Measurements from ENCODE around the gene ERBIN. TPM values are rescaled to one million over a fixed set of nuclear protein-coding genes. Genes with fewer than 3 reads are reported as not detected.

ERBIN gene
- total and polyA plus RNA-seq, 10 of the 15 experiments (the other 5 are each of a cell fraction or from before 2014, with no cell fraction given): 9.5 to 91.1 (median 49.4) TPM

- Histone ChIP-seq H3K9ac (ENCODE audit: control insufficient read depth, insufficient read depth, low read length) (no peak overlapping the region), H3K9me3 (replicated peaks; ENCODE audit: control insufficient read depth, insufficient read depth, low read length) (no peaks in the 10 kb centered on the region), H3K4me3 (no peak overlapping the region), H3K27me3 (replicated peaks in 1 of 2; ENCODE audit: control insufficient read depth in 2 of 2, insufficient read depth in 2 of 2, low read length in 1 of 2) (no peaks in the 10 kb centered on the region), H3K4me2 (ENCODE audit: control insufficient read depth, insufficient read depth) (no peak overlapping the region), H3K79me2 (ENCODE audit: control insufficient read depth, insufficient read depth, low read length) (no peaks in the 10 kb centered on the region), H2AFZ (ENCODE audit: control insufficient read depth, low read depth, low read length) (no peak overlapping the region), H3K36me3 (ENCODE audit: control insufficient read depth in 2 of 2, insufficient read depth in 2 of 2, low read length in 1 of 2) (no peaks in the 10 kb centered on the region), H3K27ac (ENCODE audit: control insufficient read depth, insufficient read depth) (no peak overlapping the region), H3K4me1 (ENCODE audit: control insufficient read depth, insufficient read depth, low read length) (no peaks in the 10 kb centered on the region), H4K20me1 (ENCODE audit: control insufficient read depth, insufficient read depth) (no peaks in the 10 kb centered on the region)
- intact Hi-C loops (cut with micrococcal nuclease; ENCODE audit: unreplicated experiment): no loop called here
- DNase-seq (ENCODE audit: low read depth, low spot score) (no peak), FAIRE-seq (no peak), ATAC-seq (no peak)
- ChIA-PET RAD21 (ENCODE audit: unreplicated experiment) (no interaction called here), SMC1A (ENCODE audit: uncharacterized antibody, unreplicated experiment) (no interaction called here), CTCF (no interaction called here), POLR2A (no interaction called here)
- WGBS (ENCODE audit: insufficient coverage, insufficient replicate concordance, low lambda C conversion rate, missing lambda C conversion rate): 20% methylated on average over 1 of the region's 1 CpG
- TF ChIP-seq, protein P1, sequence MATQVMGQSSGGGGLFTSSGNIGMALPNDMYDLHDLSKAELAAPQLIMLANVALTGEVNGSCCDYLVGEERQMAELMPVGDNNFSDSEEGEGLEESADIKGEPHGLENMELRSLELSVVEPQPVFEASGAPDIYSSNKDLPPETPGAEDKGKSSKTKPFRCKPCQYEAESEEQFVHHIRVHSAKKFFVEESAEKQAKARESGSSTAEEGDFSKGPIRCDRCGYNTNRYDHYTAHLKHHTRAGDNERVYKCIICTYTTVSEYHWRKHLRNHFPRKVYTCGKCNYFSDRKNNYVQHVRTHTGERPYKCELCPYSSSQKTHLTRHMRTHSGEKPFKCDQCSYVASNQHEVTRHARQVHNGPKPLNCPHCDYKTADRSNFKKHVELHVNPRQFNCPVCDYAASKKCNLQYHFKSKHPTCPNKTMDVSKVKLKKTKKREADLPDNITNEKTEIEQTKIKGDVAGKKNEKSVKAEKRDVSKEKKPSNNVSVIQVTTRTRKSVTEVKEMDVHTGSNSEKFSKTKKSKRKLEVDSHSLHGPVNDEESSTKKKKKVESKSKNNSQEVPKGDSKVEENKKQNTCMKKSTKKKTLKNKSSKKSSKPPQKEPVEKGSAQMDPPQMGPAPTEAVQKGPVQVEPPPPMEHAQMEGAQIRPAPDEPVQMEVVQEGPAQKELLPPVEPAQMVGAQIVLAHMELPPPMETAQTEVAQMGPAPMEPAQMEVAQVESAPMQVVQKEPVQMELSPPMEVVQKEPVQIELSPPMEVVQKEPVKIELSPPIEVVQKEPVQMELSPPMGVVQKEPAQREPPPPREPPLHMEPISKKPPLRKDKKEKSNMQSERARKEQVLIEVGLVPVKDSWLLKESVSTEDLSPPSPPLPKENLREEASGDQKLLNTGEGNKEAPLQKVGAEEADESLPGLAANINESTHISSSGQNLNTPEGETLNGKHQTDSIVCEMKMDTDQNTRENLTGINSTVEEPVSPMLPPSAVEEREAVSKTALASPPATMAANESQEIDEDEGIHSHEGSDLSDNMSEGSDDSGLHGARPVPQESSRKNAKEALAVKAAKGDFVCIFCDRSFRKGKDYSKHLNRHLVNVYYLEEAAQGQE (IDR thresholded peaks at IDR 0.05; ENCODE audit: low read depth, low read length): no peak
- TF ChIP-seq, protein P2, sequence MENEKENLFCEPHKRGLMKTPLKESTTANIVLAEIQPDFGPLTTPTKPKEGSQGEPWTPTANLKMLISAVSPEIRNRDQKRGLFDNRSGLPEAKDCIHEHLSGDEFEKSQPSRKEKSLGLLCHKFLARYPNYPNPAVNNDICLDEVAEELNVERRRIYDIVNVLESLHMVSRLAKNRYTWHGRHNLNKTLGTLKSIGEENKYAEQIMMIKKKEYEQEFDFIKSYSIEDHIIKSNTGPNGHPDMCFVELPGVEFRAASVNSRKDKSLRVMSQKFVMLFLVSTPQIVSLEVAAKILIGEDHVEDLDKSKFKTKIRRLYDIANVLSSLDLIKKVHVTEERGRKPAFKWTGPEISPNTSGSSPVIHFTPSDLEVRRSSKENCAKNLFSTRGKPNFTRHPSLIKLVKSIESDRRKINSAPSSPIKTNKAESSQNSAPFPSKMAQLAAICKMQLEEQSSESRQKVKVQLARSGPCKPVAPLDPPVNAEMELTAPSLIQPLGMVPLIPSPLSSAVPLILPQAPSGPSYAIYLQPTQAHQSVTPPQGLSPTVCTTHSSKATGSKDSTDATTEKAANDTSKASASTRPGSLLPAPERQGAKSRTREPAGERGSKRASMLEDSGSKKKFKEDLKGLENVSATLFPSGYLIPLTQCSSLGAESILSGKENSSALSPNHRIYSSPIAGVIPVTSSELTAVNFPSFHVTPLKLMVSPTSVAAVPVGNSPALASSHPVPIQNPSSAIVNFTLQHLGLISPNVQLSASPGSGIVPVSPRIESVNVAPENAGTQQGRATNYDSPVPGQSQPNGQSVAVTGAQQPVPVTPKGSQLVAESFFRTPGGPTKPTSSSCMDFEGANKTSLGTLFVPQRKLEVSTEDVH (IDR thresholded peaks at IDR 0.05; ENCODE audit: low read depth, partially characterized antibody): no peak
- no peak for TF ChIP-seq PML (IDR thresholded peaks at IDR 0.05; ENCODE audit: low read length)
- TF ChIP-seq MLLT1 (IDR thresholded peaks at IDR 0.05): no peak
- no peak for TF ChIP-seq CBFB (IDR thresholded peaks at IDR 0.05; ENCODE audit: low read depth)
- BruUV-seq (replicated peaks): no TSS peak
- in situ Hi-C loops (cut with MboI): no loop called here
These were observed 33.6 kb upstream of the ERBIN start for GRCh38 chr5:65892801-65893200.

Data from GM12878 (cell line).